ENCODE results near the gene DHRS11.
A peak's percentile ranks its signal among the peaks of the same experiment; 100 is the strongest.

DNA sequence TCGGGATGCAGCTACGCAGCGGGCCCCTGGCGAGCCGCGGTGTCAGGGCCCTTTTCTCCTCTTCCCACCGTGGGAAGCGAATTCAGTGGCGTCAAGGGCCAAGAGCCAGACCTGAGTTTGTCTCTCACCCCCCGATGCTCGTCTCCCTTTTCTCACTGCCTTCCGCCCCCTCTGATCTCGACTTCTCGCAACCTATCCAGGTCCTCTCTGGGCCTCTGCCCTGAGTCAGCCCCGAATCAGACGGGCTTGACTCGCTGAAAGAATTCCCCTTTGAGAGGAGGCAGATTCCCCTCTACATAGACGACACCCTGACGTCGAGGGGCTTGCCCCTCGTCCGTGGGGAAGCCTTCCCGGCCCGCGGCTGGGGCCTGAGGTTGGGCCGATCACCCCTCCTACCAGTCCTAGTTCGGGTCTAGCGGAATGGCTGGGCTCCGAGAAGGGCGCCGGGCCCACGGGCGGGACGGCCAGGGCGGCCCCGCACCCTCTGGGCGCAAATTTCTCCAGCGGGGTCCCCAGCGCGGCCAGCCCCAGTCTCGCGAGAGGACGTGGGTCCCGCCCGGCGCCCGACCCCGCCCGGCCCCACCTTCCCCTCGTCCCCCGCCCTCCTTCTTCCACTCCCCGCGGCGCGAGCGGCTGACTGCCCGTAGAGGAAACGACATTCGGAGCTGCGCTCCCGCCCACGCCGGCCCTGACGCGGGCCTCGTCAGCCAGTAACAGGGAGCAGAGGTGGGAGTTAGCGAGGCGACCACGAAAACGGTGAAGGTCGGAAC is 47.2 kb upstream of the DHRS11 start, which contains the start of gene GGNBP2:
- TF ChIP-seq, protein P1, sequence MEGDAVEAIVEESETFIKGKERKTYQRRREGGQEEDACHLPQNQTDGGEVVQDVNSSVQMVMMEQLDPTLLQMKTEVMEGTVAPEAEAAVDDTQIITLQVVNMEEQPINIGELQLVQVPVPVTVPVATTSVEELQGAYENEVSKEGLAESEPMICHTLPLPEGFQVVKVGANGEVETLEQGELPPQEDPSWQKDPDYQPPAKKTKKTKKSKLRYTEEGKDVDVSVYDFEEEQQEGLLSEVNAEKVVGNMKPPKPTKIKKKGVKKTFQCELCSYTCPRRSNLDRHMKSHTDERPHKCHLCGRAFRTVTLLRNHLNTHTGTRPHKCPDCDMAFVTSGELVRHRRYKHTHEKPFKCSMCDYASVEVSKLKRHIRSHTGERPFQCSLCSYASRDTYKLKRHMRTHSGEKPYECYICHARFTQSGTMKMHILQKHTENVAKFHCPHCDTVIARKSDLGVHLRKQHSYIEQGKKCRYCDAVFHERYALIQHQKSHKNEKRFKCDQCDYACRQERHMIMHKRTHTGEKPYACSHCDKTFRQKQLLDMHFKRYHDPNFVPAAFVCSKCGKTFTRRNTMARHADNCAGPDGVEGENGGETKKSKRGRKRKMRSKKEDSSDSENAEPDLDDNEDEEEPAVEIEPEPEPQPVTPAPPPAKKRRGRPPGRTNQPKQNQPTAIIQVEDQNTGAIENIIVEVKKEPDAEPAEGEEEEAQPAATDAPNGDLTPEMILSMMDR (IDR thresholded peaks at IDR 0.05) = no peak
- peak; percentile 85 for TF ChIP-seq POLR2A (IDR thresholded peaks at IDR 0.05)
